GM12801 (cell line): Measurements from ENCODE around the gene F12.

Experiments used
- CTCF ChIP-seq: IDR thresholded peaks from one replicate; pipeline ENCODE4 v1.5.1; 2011; ENCODE audit warnings: control low read depth; ENCODE audit not compliant: insufficient read length; ENCODE audit errors: extremely low read depth

Gene F12

GRCh38 chr5:177438468-177438867, 29.1 kb upstream of the F12 start:
- no peak for TF ChIP-seq CTCF

GRCh38 chr5:177437623-177438022, 28.3 kb upstream of the F12 start:
- no peak for TF ChIP-seq CTCF

- no peak for TF ChIP-seq CTCF
Observed at GRCh38 chr5:177435847-177436536, 26.6 kb upstream of the F12 start.

- TF ChIP-seq CTCF = no peak
Observed at GRCh38 chr5:177434942-177435738, 25.8 kb upstream of the F12 start.

- no peak for TF ChIP-seq CTCF
Observed at GRCh38 chr5:177434437-177434836, 25.1 kb upstream of the F12 start.

- TF ChIP-seq CTCF = no peak
Observed at GRCh38 chr5:177433658-177434217, 24.4 kb upstream of the F12 start.

GRCh38 chr5:177432839-177433657, 23.7 kb upstream of the F12 start:
- no peak for TF ChIP-seq CTCF
